ENCODE results near the gene TBC1D22A. TPM values are rescaled to one million over a fixed set of nuclear protein-coding genes. Genes with fewer than 3 reads are reported as not detected.

The TBC1D22A gene
- total RNA-seq, 1 donor: 17.7 TPM

- peaks cover 14% of the 10 kb centered on the region for H4K20me1 ChIP-seq (ENCODE audit: insufficient read depth, low read length)
Observed at GRCh38 chr22:46907241-46908215, 145.1 kb downstream of the TBC1D22A start.

GRCh38 chr22:46908641-46909107, 146.2 kb downstream of the TBC1D22A start:
- no peak overlapping the region for H3K27ac ChIP-seq (ENCODE audit: low read depth, low read length)
- no peak for DNase-seq (ENCODE audit: insufficient read length, low spot score, missing footprints)
- H4K20me1 ChIP-seq (ENCODE audit: insufficient read depth, low read length): peaks cover 11% of the 10 kb centered on the region
- H2AFZ ChIP-seq (ENCODE audit: low read length): no peak overlapping the region
- no peaks in the 10 kb centered on the region for H3K27me3 ChIP-seq (ENCODE audit: insufficient read depth, low read length)
- no peaks in the 10 kb centered on the region for H3K4me1 ChIP-seq (ENCODE audit: insufficient read depth, low read length)
- no peaks in the 10 kb centered on the region for H3K36me3 ChIP-seq (ENCODE audit: insufficient read depth, low read length)
- no peak for TF ChIP-seq CTCF (IDR thresholded peaks at IDR 0.05; ENCODE audit: extremely low read depth, low read depth, low read length)
- H3K4me3 ChIP-seq (ENCODE audit: insufficient read depth, low read length): no peak overlapping the region
- no peaks in the 10 kb centered on the region for H3K9me3 ChIP-seq (ENCODE audit: low read depth, low read length)
- H3K4me2 ChIP-seq (ENCODE audit: insufficient read depth, low read length): no peak overlapping the region
- no peaks in the 10 kb centered on the region for H3K79me2 ChIP-seq (ENCODE audit: insufficient read depth, low read length)

More at GRCh38 chr22:46907241-46908215, 145.1 kb downstream of the TBC1D22A start:
- TF ChIP-seq CTCF (IDR thresholded peaks at IDR 0.05; ENCODE audit: extremely low read depth, low read depth, low read length): no peak
- no peak overlapping the region for H3K4me2 ChIP-seq (ENCODE audit: insufficient read depth, low read length)
- H3K9me3 ChIP-seq (ENCODE audit: low read depth, low read length): no peaks in the 10 kb centered on the region
- H3K36me3 ChIP-seq (ENCODE audit: insufficient read depth, low read length): no peaks in the 10 kb centered on the region
- H2AFZ ChIP-seq (ENCODE audit: low read length): no peak overlapping the region
- H3K4me3 ChIP-seq (ENCODE audit: insufficient read depth, low read length): no peak overlapping the region
- DNase-seq (ENCODE audit: insufficient read length, low spot score, missing footprints): no peak
- no peaks in the 10 kb centered on the region for H3K27me3 ChIP-seq (ENCODE audit: insufficient read depth, low read length)
- no peak overlapping the region for H3K27ac ChIP-seq (ENCODE audit: low read depth, low read length)
- H3K4me1 ChIP-seq (ENCODE audit: insufficient read depth, low read length): no peaks in the 10 kb centered on the region
- no peaks in the 10 kb centered on the region for H3K79me2 ChIP-seq (ENCODE audit: insufficient read depth, low read length)

GRCh38 chr22:46909237-46910030, 147.0 kb downstream of the TBC1D22A start:
- H3K4me1 ChIP-seq (ENCODE audit: insufficient read depth, low read length): no peaks in the 10 kb centered on the region

More at GRCh38 chr22:46909237-46910030, 147.0 kb downstream of the TBC1D22A start:
- H3K4me2 ChIP-seq (ENCODE audit: insufficient read depth, low read length): no peak overlapping the region
- no peaks in the 10 kb centered on the region for H3K9me3 ChIP-seq (ENCODE audit: low read depth, low read length)
- H3K27me3 ChIP-seq (ENCODE audit: insufficient read depth, low read length): no peaks in the 10 kb centered on the region
- H4K20me1 ChIP-seq (ENCODE audit: insufficient read depth, low read length): peaks cover 11% of the 10 kb centered on the region
- H3K36me3 ChIP-seq (ENCODE audit: insufficient read depth, low read length): no peaks in the 10 kb centered on the region
- no peaks in the 10 kb centered on the region for H3K79me2 ChIP-seq (ENCODE audit: insufficient read depth, low read length)
- no peak overlapping the region for H2AFZ ChIP-seq (ENCODE audit: low read length)
- TF ChIP-seq CTCF (IDR thresholded peaks at IDR 0.05; ENCODE audit: extremely low read depth, low read depth, low read length): no peak
- no peak overlapping the region for H3K27ac ChIP-seq (ENCODE audit: low read depth, low read length)
- no peak for DNase-seq (ENCODE audit: insufficient read length, low spot score, missing footprints)
- no peak overlapping the region for H3K4me3 ChIP-seq (ENCODE audit: insufficient read depth, low read length)

All from osteoblast (primary cell).